WI38 (cell line): ENCODE results near the gene RBBP8NL.

Experiments used
- H3K4me3 ChIP-seq: 2 replicates; pipeline ENCODE4 v1.5.1; 2011; ENCODE audit warnings: low read depth, mild to moderate bottlenecking, control low read depth, low read length
- TF ChIP-seq, protein P1 (sequence below): IDR thresholded peaks from 2 replicates; pipeline ENCODE4 v1.5.1; 2012; ENCODE audit warnings: low read depth, mild to moderate bottlenecking, control low read depth, low read length

RBBP8NL gene

DNA sequence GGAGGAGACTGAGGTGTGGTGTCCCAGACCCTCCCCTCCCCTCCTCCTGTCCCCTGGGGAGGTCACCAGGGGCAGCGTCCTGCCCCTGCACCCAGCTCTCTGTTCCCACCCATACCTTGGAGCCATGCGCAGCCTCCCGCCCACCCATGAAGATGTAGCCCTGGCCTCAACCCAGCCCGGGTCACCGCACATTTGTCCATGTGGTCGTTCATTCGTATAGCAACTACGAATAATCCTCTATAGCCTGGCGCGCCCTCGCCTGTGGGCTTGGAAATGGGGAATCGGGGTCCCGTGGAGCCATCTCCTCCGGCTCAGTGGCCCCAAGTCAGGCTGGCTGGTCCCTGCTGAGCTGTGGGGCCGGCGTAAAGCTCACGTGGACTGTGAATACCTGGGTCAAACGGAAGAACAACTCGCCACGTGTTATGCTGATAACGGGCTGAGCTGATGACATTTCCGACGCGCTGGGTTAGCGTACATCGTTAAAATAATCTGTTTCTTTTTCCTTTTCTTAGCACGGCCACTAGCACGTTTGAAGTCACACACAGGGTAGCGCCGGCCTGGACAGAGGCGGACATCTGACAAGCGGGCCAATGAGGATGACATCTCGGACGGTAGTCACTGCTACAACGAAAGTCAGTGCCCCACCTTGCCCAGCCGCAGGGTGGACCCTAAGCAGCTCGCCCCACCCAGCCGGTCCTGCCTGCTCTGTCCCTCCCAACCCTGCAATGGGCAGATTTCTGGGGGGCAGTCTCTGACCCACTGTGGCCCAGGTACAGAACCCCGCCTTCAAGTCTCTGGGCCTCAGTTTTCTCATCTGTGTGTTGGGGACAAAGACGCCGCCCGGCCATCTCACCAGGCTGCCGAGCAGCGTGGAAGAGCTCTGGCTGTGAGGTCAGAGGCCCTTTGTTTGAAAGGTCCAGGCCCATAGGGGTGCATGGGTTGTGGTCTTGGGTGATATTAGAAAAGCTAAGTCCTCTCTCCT lies 19.8 kb upstream of the RBBP8NL start:
- no peak overlapping the region for H3K4me3 ChIP-seq
- TF ChIP-seq, protein P1, sequence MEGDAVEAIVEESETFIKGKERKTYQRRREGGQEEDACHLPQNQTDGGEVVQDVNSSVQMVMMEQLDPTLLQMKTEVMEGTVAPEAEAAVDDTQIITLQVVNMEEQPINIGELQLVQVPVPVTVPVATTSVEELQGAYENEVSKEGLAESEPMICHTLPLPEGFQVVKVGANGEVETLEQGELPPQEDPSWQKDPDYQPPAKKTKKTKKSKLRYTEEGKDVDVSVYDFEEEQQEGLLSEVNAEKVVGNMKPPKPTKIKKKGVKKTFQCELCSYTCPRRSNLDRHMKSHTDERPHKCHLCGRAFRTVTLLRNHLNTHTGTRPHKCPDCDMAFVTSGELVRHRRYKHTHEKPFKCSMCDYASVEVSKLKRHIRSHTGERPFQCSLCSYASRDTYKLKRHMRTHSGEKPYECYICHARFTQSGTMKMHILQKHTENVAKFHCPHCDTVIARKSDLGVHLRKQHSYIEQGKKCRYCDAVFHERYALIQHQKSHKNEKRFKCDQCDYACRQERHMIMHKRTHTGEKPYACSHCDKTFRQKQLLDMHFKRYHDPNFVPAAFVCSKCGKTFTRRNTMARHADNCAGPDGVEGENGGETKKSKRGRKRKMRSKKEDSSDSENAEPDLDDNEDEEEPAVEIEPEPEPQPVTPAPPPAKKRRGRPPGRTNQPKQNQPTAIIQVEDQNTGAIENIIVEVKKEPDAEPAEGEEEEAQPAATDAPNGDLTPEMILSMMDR: no peak

DNA sequence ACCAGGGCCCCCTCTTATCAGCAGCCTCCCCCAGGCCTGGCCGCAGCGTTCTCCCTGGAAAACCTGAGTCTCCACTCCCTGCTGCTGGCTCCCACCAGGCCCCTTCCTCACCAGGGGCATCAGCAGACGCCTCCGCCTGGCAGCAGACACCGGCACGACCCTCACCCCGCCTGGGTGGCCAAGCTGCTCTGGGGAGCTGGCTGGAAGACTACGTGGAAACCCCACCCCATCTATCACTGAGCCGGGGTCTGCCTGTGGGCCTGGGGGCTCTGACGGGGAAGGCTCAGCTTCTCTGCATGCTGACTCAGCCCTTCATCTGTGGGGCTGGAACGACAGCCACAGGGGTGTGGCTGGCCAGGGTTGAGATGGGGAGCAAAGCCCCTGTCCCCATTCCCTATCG lies 19.1 kb upstream of the RBBP8NL start:
- TF ChIP-seq, protein P1: no peak
- H3K4me3 ChIP-seq: no peak overlapping the region

DNA sequence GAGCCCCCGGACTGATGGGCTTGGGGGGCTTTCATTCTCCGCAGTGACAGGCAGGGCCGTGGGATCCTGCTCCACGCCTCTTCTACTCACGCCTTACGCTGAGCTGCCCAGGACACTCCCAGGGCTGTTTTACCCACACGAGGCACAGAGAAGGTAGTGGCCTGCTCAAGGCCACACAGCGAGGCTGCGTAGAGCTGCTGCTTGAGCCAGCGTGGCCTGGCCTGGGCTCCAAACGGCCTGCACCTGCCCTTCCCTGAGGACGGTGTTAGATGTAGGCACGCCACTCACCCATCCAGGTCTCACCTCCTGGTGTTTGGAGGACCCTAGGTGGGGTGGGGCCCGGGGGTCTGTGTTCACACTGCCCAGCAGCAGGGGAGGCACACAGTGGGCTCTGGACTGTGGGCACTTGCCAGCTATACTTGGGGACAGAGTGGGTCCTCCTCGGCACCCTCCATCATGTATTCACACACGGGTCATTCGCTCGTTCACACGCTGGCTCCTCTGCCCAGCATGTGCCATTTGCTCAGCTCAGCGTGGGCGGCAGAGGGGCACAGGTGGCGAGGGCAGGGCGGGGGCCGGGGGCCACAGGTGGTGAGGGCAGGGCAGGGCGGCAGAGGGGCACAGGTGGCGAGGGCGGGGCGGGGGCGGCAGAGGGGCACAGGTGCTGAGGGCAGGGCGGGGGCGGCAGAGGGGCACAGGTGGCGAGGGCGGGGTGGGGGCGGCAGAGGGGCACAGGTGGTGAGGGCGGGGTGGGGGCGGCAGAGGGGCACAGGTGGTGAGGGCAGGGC lies 18.4 kb upstream of the RBBP8NL start:
- TF ChIP-seq, protein P1: no peak
- H3K4me3 ChIP-seq: no peak overlapping the region

DNA sequence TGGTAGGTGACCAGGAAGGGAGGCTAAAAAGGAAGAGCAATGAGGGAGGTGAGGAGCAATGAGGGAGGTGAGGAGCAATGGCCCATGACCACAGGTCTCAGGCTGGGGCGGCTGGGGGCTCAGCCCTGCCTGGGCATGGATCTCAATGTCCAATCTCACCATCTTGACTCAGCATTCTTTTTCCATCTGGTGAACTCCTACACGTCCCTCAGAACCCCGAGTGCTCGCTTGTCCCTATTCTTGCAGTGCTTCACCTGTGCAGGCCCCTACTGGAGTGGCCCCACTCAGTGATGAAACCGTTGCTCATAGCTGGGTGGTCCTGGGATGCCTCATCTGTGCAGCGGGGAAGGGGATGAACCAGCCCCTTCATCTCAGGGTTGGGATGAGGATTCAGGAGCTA lies 16.9 kb upstream of the RBBP8NL start:
- no peak overlapping the region for H3K4me3 ChIP-seq
- TF ChIP-seq, protein P1: no peak

DNA sequence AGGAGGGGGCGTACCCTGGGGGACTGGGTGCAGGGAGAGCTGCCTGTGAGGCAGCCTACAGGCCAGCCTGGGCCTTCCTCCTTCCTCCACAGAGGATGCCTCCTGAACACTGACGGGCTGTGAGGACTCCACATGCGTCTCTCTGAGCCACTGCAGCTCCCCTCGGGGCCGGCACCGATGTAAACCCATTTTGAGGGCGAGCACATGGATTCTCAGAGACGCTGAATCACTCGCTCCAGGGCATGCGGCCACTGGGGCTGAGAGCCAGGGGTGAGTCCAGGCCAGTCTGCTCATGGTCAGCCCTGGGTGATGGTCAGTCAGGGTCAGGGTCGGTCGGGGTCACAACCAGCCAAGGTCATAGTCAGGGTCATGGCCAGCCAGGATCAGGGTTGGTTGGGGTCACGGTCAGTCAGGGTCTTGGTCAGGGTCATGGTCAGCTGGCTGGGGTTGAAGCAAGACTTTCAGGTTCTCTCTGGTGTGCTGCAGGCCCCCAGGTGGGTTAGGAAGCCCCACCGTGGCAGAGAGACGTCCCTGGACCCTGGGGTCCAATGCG lies 14.7 kb upstream of the RBBP8NL start:
- no peak overlapping the region for H3K4me3 ChIP-seq
- TF ChIP-seq, protein P1: no peak

DNA sequence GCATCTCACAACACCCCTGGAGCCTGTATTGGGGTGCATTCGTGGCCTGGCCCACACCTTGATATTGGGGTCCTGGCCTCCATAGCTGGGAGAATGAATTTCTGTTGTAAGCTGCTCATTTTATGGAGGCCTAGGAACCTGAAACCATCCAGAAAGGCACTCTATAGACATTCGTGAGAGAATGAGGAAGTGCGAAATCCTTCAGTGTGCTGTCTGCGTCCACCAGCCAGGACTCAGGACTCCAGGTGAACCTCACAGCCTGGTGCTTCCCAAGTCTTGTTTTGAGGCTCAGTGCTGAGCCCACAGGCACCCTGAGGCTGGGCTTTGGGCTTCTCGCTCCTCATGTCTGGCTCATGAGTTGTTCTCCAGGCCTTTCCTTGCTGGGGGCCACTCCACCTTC lies 11.9 kb upstream of the RBBP8NL start:
- no peak overlapping the region for H3K4me3 ChIP-seq
- TF ChIP-seq, protein P1: no peak

DNA sequence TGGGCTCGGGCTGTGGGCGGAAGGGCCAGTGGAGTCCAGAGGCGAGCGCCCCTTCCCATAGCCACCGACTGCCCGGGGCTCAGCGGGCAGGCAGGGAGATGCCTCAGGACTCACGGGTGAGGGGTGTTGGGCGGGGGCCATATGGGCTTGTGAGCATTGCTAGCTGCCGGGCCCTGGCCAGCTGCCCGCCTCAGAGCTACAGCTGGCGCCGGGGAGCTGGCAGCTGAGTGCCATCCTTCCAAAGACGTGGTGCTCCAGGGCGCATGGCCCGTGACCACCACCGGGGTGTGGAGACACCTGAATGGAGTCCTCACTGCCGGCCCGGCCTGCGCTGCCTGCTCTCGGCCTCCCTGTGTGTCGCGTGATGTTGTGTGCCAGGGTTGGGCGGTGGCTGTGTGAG lies 10.6 kb upstream of the RBBP8NL start:
- TF ChIP-seq, protein P1: no peak
- no peak overlapping the region for H3K4me3 ChIP-seq
